ENCODE results near the gene CIB2.

DNA sequence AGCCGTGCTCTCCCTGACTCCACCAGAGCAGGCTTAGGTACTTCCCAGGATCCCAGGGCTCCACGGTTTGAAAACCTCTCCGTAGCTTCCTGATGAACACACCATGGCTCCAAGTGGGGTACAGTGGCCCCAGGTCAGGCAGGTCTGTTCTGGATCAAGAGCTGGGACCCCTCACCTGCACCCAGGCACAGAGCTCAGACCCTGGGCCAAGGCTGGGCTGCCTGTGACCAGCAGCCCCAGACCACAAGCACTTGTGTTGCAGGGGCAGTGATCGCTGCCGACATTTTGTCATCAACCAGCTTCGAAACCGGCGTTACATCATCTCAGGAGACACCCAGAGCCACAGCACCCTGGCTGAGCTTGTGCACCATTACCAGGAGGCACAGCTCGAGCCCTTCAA, 33.6 kb downstream of the CIB2 start:
- TF ChIP-seq POLR2A (IDR thresholded peaks at IDR 0.05; ENCODE audit: low read depth) (no peak), EP300 (IDR thresholded peaks at IDR 0.05) (no peak), POLR2AphosphoS5 (IDR thresholded peaks at IDR 0.05) (no peak)
- TF ChIP-seq, protein P1, sequence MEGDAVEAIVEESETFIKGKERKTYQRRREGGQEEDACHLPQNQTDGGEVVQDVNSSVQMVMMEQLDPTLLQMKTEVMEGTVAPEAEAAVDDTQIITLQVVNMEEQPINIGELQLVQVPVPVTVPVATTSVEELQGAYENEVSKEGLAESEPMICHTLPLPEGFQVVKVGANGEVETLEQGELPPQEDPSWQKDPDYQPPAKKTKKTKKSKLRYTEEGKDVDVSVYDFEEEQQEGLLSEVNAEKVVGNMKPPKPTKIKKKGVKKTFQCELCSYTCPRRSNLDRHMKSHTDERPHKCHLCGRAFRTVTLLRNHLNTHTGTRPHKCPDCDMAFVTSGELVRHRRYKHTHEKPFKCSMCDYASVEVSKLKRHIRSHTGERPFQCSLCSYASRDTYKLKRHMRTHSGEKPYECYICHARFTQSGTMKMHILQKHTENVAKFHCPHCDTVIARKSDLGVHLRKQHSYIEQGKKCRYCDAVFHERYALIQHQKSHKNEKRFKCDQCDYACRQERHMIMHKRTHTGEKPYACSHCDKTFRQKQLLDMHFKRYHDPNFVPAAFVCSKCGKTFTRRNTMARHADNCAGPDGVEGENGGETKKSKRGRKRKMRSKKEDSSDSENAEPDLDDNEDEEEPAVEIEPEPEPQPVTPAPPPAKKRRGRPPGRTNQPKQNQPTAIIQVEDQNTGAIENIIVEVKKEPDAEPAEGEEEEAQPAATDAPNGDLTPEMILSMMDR (IDR thresholded peaks at IDR 0.05): no peak

Data from esophagus muscularis mucosa (tissue), 4 donors.